SU-DHL-6 (cell line): ENCODE data around the gene USP10.

Experiments
- H2AFZ ChIP-seq: fragments of 200-600 bp; sonication (generic); 2 replicates; pipeline ENCODE4 v1.6.1; 2014; ENCODE audit warnings: low read depth, mild to moderate bottlenecking, moderate library complexity, mixed read lengths, antibody characterized with exemption, low read length; ENCODE audit not compliant: severe bottlenecking
- H3F3A ChIP-seq: fragments of 200-600 bp; shearing (Covaris generic); 2 replicates; pipeline ENCODE4 v1.6.0; 2016; ENCODE audit warnings: antibody characterized with exemption, mild to moderate bottlenecking; ENCODE audit not compliant: insufficient read depth
- H3K27ac ChIP-seq: fragments of 200-600 bp; sonication (generic); 2 replicates; pipeline ENCODE4 v1.5.1; 2016; ENCODE audit warnings: low read depth, mild to moderate bottlenecking, low read length, moderate library complexity, mixed read lengths
- H3K27me3 ChIP-seq: fragments of 200-600 bp; sonication (generic), shearing (Covaris generic); 2 replicates; pipeline ENCODE4 v1.6.0; 2014; ENCODE audit warnings: mild to moderate bottlenecking, low read length
- H3K36me3 ChIP-seq: fragments of 200-600 bp; sonication (generic); 2 replicates; pipeline ENCODE4 v1.6.1; 2014; ENCODE audit warnings: mild to moderate bottlenecking, low read length, mixed read lengths
- H3K4me2 ChIP-seq: fragments of 300-600, 200-600 bp; shearing (Covaris generic), sonication (generic); 2 replicates; pipeline ENCODE4 v1.6.0; 2014; ENCODE audit warnings: low read length, low read depth, mild to moderate bottlenecking; ENCODE audit not compliant: poor library complexity, severe bottlenecking
- H3K4me3 ChIP-seq: fragments of 200-600 bp; sonication (generic); 2 replicates; pipeline ENCODE4 v1.5.1; 2014; ENCODE audit warnings: antibody characterized with exemption, low read length, mild to moderate bottlenecking, mixed read lengths; ENCODE audit not compliant: insufficient read depth, poor library complexity, severe bottlenecking
- H3K79me2 ChIP-seq: fragments of 200-600 bp; sonication (generic); 2 replicates; pipeline ENCODE4 v1.6.1; 2014; ENCODE audit warnings: mild to moderate bottlenecking, low read length, moderate library complexity; ENCODE audit not compliant: insufficient read depth
- H3K9ac ChIP-seq: fragments of 200-600 bp; sonication (generic); 2 replicates; pipeline ENCODE4 v1.7.0; 2014; ENCODE audit warnings: mild to moderate bottlenecking, low read length
- H3K9me2 ChIP-seq: fragments of 200-600 bp; sonication (generic); replicated peaks from 2 replicates; pipeline ENCODE4 v1.6.1; 2014; ENCODE audit warnings: low read length; ENCODE audit not compliant: insufficient read depth
- H3K9me3 ChIP-seq: fragments of 200-600 bp; sonication (generic); 2 replicates; pipeline ENCODE4 v1.6.1; 2014; ENCODE audit warnings: low read length, mixed read lengths; ENCODE audit not compliant: insufficient read depth
- H4K20me1 ChIP-seq: fragments of 200-600 bp; sonication (generic); 2 replicates; pipeline ENCODE4 v1.6.1; 2014; ENCODE audit warnings: low read depth, mild to moderate bottlenecking, antibody characterized with exemption, low read length, moderate library complexity, mixed read lengths
- CTCF ChIP-seq: fragments of 200-600 bp; sonication (generic); IDR thresholded peaks from one replicate; pipeline ENCODE4 v1.5.1; 2017; ENCODE audit warnings: antibody characterized with exemption, mild to moderate bottlenecking, low read length, moderate library complexity; ENCODE audit not compliant: insufficient read depth, poor library complexity, severe bottlenecking
- EZH2phosphoT487 ChIP-seq: fragments of 200-600 bp; sonication (generic), shearing (Covaris generic); conservative IDR thresholded peaks from 2 replicates; pipeline ENCODE4 v1.6.1; 2018; ENCODE audit warnings: mild to moderate bottlenecking, antibody characterized with exemption, low read length, moderate library complexity, mixed read lengths

Gene USP10

GRCh38 chr16:84780063-84780462, 80.3 kb downstream of the USP10 start:
- no peaks in the 10 kb centered on the region for H3K27me3 ChIP-seq
- no peak overlapping the region for H2AFZ ChIP-seq
- no peak for TF ChIP-seq CTCF
- TF ChIP-seq EZH2phosphoT487 = no peak
- no peaks in the 10 kb centered on the region for H3K9me3 ChIP-seq
- no peak overlapping the region for H3K4me2 ChIP-seq
- peaks cover 12% of the 10 kb centered on the region; the same call in 1 of the 2 replicates for H3K36me3 ChIP-seq
- H3F3A ChIP-seq = no peaks in the 10 kb centered on the region
- H3K9ac ChIP-seq = no peak overlapping the region
- H3K9me2 ChIP-seq = no peaks in the 10 kb centered on the region
- no peak overlapping the region for H3K27ac ChIP-seq
- H3K4me3 ChIP-seq = no peak overlapping the region
- no peaks in the 10 kb centered on the region for H3K79me2 ChIP-seq
- H4K20me1 ChIP-seq = no peaks in the 10 kb centered on the region

- Histone ChIP-seq H3K9me2 (no peaks in the 10 kb centered on the region), H3K79me2 (no peaks in the 10 kb centered on the region), H2AFZ (no peak overlapping the region), H3F3A (no peaks in the 10 kb centered on the region), H4K20me1 (no peaks in the 10 kb centered on the region), H3K4me2 (no peak overlapping the region), H3K36me3 (peaks cover 10% of the 10 kb centered on the region; the same call in 1 of the 2 replicates), H3K27me3 (no peaks in the 10 kb centered on the region), H3K9me3 (no peaks in the 10 kb centered on the region), H3K9ac (no peak overlapping the region), H3K27ac (no peak overlapping the region), H3K4me3 (no peak overlapping the region)
- TF ChIP-seq EZH2phosphoT487 = no peak
- no peak for TF ChIP-seq CTCF
Observed at GRCh38 chr16:84780544-84781376, 81.0 kb downstream of the USP10 start.

GRCh38 chr16:84782846-84783245, 83.0 kb downstream of the USP10 start:
- TF ChIP-seq CTCF (no peak), EZH2phosphoT487 (no peak)
- no peak overlapping the region for H3K4me3 ChIP-seq
- H3K4me2 ChIP-seq = no peak overlapping the region
- H3K36me3 ChIP-seq = peaks cover 10% of the 10 kb centered on the region; the same call in 1 of the 2 replicates
- no peaks in the 10 kb centered on the region for H4K20me1 ChIP-seq
- H2AFZ ChIP-seq = no peak overlapping the region
- no peaks in the 10 kb centered on the region for H3K9me2 ChIP-seq
- H3K27me3 ChIP-seq = no peaks in the 10 kb centered on the region
- no peak overlapping the region for H3K27ac ChIP-seq
- H3F3A ChIP-seq = no peaks in the 10 kb centered on the region
- H3K9ac ChIP-seq = no peak overlapping the region
- H3K9me3 ChIP-seq = no peaks in the 10 kb centered on the region
- no peaks in the 10 kb centered on the region for H3K79me2 ChIP-seq
